Umbilical cord (tissue), 2 donors: ENCODE data around the gene UST. TPM values are rescaled to one million over a fixed set of nuclear protein-coding genes. Genes with fewer than 3 reads are reported as not detected.
"Not testable (repeated sequence)": the region's sequence is repeated elsewhere in the genome, so short reads cannot be mapped to it uniquely, and the experiment has no call there.

Source experiments
- DNase-seq: peaks from one replicate; pipeline ENCODE4 v3.0.0-alpha.2; 2015; ENCODE audit warnings: low spot score
- total RNA-seq: library from RNA; depleted of rRNA; stranded (reverse); fragments of >200 nt; gene quantifications from one replicate; pipeline ENCODE4 v1.2.3, GENCODE V29; 2014; ENCODE audit warnings: low replicate concordance; ENCODE audit not compliant: insufficient read depth

The UST gene
- total RNA-seq, 1 donor from 2014 or later = 39.7 TPM

DNA sequence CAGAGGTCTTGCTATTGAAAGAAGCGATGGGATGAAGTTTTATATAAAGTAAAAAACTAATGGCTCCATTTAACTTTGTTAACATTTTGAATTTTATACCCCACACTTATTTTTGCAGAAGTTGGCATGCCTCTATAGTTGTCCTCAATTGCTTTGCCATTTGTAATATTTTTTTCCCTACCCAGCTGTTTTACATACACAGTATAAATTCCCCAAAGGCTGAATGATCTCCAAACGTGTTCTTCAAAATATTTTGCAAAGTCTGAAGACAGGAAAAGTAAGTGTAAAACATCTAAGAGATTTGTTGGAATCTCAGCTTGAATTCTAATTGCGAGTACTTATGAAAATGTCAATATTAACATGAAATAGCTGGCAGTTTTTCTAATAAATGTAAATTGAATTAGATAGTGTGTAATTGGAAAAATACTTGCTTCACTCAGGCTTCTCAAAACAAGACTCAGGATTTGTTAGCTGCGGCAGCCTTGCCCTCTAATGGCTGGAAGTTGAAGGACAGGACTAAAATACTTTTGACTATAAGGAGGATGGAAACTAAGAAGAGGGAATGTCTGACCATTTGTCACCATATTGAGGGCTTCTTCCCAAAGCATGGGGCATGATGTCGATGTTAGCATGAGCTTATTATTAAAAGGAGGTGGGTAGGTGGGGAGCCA is 226.8 kb downstream of the UST start:
- peak; percentile 63 for DNase-seq

DNA sequence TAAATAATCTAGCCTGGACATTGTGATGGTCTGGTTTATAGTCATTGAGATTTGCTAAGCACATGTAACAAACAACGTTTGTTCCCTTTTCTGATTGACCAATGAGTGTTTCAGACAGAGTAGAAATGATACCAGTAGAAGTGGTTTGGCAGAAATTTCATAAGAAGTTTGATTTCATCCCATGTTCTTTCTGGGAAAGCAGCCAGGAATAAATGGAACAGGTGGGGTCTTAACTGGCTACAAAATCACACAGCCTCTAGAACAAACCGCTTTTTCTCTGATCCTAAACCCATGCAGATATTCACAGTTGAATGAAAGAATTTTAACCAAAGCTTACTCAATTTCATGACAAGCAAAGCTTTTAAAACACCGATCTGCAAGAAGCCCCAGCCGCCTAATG is 227.5 kb downstream of the UST start:
- no peak for DNase-seq

DNA sequence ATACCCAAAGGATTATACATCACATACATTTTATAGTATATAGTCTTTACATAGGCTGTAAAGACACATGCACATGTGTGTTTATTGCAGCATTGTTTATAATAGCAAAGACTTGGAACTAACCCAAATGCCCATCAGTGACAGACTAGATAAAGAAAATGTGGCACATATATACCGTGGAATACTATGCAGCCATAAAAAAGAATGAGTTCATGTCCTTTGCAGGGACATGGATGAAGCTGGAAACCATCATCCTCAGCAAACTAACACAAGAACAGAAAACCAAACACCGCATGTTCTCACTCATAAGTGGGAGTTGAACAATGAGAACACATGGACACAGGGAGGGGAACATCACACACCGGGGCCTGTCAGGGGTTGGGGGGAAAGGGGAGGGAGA is 231.5 kb downstream of the UST start:
- DNase-seq = not testable (repeated sequence)

DNA sequence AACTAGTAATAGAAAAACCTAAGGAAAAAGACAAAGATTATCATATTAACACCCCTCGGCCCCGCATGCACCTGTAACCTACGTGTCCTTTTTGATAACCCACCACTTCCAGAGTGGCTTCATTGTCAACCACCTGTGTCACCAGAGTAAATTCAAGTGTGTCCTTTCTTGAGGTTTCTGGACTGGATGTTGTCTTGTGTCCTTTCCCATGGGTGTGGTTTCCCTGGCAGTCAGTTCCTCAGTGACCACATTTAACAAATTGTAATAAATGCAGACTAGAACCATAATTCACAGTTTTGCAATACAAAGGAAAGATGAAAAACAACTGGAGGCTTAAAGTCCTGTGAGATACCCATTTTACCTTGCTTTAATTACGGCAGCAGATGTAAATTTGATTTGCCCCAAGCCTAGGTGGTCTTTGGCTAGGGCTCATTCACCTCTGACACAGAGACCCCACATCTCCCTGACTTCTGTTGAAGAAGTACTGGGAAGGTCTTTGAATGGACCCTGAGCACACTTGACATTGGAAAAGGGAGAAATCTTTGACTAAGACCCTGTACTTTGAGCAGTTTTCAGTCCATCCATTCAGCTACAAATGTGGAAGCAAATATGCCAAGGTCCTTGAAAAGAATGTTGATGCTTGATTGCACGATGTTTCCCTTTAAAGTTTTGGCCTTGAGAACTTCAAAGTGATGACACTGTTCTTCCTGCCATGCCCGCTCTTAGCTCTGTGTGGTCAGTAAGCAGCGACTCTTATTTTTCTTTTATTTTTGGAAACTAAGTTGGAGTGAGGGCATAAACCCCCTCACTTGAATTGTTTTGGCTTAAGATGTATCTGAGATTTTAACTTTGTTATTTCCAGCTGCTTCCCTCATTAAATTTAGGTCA is 232.4 kb downstream of the UST start:
- no peak for DNase-seq

DNA sequence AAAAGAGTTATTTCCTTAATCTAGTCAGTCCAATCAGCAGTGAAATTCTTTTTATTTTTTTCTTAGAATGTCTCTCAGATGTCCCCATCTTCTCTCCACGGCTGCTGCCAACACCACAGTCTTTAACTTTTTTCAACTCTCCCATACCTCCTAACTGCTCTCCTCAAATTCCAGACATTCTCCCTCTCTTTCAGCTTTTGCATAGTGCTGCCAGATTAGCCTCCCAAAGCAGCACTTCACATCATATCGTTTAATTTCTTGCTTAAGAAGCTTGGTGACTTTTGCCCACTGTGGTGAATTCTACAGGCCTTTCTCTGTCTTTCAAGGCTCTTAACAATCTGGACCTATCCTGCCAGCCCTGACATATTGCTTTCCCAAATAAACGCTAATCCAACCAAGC is 233.4 kb downstream of the UST start:
- DNase-seq = no peak

DNA sequence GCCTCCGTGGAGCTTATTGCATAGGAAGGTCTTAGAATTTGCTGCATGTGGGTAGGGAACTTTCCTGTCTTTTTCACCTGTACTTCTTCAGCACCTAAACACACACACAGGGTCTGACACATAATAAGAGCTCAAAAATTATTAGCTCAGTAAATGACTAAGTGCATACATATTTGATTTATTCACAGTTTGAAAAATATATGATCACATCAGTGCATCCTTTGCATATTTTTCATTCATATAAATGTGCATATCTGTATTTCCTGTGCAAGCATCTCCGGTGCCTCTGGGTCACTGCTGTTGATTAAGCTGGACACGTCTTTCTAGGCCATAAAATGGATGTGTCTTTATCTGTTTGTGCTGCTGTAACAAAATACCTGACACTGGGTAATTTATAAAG is 234.7 kb downstream of the UST start:
- DNase-seq = no peak

DNA sequence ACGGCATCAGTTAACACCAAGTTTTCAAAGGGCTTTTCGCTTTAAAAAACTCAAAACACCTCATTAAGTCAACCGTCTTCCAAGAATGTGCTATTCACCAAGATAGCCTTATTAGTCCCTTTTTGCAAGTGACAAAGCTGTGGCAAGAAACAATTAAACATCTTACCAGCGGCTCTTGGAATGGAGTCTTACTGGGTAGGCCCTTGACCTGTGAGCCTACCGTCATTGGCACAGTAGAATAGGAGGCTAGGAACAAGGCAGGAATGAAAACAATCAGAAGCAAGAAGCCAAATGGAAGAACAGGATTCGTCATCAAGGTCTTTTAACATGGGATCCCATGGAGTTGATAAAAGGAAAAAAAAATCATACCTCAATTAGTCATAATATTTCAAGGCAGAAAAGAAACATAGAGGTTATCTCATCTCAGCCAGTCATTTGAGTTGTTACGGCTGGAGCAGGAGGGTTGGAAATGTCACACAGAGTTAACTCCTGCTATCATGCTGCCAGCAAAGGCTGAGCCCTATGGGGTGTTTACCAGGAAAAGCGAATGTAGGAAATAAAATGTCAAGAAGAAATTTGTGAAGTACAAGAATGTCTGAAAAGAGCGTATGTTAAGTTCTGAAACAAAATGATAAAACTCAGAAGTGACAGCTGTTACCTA is 236.4 kb downstream of the UST start:
- no peak for DNase-seq

DNA sequence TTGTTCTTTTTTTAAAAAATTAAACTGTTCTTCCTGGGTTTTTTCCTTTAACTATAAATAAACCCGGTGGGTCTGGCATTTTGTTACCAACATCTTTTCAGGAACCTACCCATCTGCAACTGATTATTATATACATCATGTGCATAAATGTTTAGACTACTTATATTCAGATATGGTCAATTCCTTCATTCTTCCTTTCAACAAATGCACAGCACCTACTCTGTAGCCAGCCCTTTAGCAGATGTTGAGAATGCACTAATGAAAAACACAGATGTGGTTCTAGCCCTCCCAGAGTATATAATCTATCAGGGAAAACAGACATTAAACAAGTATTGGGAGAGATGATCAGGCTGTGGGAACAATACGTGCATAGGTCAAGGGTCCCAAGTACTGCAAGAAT is 237.1 kb downstream of the UST start:
- no peak for DNase-seq

DNA sequence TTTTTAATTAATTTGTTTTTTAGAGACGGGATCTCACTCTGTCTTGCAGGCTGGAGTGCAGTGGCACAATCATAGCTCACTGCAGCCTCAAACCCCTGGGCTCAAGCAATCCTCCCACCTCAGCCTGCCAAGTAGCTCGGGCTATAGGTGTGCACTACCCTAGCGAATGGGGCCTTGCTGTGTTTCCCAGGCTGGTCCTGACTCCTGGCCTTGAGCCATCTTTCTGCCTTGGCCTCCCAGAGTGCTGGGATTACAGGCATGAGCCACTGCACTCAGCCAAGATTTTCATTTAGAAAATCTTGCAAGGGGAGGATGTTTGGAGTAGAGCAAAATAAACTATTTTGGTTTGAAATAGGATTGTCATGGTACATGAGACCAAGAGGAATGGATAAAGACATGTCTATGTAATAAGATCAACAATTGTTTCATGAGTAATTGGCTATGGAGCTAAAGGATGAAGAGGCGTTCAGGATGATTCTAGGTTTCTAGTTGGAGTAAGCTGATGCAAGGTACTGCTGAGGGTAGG is 237.8 kb downstream of the UST start:
- DNase-seq = no peak

DNA sequence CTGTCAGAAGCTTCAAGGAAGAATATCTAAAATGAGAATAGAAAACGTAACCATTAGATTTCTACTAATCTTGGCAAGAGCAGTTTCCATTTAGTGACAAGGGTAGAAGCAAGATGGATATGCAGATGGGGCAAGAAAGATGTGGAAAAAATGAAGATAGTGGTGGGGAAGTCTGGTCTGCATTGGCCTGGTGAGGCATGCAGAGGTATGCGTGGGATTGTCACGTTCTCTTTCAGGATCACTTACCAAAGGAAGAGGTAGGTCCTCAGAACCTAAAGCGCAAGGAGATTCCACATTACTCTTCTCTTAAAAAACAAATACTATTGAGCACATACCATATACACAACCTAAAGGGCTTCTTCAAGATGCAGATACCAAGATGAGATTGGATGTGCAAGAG is 238.7 kb downstream of the UST start:
- DNase-seq = no peak

DNA sequence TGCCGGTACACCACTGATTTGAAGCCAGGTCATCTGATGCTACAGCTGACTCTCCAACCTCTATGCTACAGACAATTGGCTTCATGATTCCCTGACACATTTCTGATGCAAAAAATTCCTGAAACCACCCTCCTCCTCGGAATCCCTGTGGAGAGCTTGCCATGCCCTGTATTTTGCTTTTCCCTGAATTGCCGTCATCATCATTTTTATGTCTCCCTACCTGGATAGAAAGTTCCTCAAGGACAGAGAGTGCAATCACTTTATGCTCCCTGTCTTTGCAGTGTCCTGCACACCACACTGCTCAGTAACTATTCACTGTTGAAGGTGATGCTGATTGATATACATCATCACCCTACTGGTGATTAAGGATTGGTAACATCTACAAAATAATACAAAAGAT is 239.8 kb downstream of the UST start:
- no peak for DNase-seq

DNA sequence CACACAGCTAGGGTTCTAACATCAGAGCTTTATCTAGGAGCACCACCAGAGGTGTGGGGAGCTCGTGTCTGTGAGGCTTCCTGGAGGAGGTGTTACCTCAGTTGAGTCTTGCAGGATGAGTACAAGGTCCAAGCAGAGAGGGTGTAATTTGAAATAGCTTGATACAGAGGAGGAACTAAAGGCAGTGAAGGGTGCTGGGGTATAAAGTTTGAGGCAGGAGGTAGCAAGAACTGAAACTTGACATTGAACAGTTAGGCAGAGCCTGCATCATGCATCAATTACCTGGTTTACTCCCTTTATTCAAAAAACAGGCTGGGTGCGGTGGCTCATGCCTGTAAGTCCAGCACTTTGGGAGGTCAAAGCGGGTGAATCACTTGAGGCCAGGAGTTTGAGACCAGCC is 241.2 kb downstream of the UST start:
- no peak for DNase-seq

DNA sequence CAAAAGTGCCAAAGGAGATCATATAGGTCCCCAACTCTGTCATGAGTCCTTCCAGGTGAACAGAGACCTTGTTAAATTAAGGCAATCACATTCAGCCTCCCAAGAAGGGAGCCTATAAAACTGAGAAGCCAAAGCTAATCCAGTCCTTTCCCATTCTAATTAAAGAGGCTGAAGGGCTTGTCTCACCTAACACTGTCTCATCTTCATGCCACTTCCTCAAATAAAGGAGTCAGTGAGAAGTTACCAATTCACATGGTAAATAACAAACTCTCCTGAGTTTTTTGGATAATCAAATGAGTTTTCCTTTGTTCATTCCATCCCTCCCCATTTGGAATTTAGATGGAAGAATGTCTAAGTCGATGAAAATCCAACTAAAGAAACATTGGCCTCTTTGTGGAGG is 242.8 kb downstream of the UST start:
- DNase-seq = no peak

DNA sequence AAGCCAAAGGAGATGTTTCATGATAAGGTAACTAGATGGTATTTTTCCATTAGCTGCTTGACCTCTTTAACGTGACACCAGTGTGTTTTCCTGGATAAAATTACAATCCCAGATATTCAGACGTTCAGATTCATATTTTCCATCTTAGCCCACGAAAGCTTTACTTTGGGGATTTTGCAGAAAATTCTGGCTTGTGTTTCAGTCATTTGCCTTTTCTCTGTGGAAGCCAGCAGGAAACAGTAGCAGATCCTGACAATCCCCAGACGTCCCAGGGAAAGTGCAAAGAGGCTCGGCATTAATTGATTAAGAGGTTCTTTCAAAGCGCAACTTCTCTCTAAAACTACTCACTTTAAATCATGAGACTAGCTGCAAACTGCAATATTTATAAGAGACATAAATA is 243.6 kb downstream of the UST start:
- DNase-seq = peak; percentile 70

DNA sequence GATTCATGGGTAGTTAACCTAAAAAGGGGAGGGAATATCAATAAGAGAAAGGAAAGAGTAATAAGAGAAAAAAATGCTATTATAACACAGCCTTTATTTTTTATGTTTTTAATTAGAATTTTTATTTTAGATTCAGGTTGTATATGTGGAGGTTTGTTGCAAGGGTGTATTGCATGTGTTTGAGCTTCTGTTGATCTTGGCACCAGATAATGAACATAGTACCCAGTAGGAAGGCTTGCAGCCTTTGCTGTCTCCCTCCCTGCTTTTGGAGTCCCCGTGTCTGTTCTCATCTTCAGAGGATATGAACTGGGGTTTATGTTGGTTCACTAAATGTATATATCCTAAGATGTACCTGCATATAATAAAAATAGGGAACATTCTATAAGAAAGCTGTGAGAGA is 250.0 kb downstream of the UST start:
- no peak for DNase-seq

DNA sequence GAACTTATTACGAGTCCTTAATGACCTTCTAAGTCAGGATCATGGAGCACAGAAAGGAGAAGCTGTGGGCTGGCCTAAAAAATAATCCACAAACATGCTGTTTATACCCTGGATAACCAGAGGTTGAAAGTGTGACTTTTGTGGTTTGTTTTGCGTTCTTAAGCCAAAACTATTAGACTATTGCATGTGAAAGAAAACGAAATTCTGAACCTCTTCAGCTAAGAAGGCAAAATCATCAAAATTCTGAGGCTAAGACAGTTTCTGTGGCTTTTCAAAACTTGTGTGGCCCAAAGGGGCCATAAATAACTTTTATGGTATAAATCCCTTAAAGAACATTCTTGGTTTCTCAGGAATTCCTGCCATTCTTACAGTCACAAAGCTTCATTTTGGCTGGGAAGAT is 251.0 kb downstream of the UST start:
- DNase-seq = peak; percentile 82

DNA sequence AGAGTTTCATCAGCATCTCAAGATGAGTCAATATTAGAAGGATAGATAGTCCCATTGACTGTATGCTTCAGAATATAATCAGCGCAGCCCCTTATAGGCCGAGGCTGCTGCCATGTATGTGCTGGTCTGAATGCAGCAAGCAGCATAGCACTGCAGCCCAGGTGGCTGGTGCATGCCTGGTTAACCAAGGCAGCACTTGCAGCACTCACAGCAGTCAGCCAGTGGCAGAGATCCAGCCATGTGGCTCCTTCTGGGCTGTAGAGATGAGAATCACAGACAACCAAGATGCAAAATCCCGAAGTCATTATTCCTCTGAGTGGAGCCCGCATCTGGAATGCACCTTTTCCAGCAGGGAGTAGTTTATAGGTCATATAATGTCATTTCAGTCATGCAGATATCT is 251.9 kb downstream of the UST start:
- DNase-seq = no peak

DNA sequence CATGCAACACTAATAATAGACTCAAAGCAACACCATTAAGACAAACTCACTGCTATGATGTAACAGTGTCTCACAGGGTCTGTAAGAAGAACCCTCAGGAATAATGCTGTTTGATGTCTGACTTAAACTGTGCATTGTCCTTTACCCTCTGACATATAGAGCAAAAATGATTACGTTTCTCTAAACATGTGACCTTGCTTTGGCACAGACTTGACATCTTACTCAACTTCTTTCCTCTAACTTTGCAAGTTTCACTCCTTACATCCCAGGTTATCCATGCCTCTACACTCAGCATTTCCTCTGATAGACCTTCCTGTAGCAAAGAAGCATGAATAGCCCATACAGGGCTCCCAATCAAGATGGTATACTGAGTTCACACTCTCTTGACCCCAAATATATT is 252.7 kb downstream of the UST start:
- no peak for DNase-seq

DNA sequence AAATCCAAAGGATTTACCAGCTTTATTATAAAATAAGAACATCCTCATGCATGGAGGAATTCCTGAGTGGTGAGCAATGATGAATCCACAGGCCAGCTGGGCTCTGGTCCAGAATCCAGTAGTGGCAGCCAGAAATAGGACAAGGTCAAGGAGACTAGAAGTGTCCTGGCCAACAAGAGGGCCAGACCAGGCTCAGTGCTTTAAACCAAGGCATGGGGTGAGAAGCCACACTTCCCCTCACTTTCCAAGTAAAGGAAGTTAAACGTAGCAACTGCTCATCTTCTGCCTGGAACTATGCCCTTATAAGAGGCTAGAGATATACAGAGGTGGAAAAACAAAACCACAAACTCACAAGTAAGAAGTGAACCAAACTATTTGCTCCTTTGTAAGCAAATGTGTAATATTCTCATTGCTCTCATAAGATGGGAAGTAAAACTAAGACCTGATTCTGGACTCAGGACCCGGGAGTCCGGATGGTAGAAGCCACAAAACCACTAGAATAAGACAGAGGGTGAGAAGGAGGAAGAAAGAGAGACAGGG is 253.2 kb downstream of the UST start:
- peak; percentile 84 for DNase-seq

DNA sequence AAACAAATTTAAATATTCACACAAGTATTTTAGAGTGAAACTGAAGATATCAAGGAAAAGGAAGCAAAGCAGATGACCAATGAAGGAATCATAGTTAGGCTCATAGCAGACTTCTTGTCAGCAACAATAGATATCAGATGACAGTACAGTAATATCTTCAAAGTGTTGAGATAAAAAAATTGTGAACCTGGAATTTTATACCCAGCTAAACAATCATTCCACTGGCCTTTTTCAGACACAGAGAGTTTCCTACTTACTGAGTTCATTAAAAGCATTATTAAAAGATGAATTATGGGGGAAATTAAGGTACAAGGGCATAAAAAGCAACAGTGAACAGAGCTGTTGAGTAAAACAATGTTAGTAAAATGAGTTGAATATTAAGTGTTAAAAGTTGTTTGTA is 254.6 kb downstream of the UST start:
- no peak for DNase-seq

DNA sequence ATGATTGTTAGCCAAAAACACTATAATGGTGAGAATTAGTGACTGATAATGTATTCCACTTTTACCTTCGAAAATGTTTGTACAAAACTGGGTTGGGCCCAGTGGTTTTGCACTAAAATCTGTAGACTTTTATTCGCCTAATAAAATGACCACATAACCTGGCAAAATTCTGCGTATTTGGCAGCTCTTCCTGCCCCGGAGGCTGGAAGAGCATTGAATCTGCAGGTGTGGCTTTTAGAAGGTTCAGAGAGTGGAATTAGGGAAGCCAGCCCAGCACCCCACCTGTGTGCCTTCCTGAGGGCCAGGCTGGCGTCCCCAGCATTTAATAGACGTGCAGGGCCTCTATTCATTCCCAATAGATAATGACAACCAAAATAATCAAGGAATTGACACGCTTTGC is 256.7 kb downstream of the UST start:
- DNase-seq = no peak

DNA sequence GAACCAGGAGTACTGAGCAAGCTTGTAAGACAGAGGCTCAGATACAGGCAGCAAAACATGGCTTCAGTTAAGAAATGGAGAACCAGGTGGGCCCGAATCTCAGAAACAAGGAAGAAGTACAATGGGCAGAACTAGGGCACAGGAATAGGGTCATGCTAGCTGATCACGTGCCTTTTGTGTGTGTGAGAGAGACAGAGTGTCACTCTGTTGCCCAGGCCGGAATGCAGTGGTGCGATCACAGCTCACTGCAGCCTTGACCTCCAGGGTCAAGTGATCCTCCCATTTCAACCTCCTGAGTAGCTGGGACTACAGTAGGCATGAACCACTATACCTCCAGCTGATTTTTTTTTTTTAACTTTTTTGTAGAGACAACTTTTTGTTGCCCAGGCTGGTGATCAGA is 257.8 kb downstream of the UST start:
- no peak for DNase-seq
